ENCODE data around the gene DMWD.

DNA sequence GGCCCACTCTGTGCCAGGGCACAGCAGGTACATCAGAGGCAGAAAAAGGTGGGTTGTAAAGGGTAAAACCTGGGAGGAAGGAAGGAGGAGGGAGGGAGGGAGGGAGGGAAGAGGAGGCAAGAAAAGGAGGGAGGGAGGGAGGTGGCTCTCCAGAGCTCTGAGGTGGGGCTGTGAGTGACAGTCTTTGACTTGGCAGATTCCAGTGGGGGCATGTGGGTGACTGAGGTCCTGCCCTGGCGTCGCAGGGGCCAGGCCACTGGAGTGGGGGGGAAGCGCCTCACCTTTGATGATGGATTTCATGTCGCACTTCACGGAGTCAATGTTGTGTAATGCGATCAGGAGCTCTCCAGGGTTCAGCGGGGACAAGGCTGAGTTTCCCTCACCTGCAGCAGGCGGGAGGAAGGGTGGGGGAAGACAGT is 28.5 kb upstream of the DMWD start:
- TF ChIP-seq, protein P1, sequence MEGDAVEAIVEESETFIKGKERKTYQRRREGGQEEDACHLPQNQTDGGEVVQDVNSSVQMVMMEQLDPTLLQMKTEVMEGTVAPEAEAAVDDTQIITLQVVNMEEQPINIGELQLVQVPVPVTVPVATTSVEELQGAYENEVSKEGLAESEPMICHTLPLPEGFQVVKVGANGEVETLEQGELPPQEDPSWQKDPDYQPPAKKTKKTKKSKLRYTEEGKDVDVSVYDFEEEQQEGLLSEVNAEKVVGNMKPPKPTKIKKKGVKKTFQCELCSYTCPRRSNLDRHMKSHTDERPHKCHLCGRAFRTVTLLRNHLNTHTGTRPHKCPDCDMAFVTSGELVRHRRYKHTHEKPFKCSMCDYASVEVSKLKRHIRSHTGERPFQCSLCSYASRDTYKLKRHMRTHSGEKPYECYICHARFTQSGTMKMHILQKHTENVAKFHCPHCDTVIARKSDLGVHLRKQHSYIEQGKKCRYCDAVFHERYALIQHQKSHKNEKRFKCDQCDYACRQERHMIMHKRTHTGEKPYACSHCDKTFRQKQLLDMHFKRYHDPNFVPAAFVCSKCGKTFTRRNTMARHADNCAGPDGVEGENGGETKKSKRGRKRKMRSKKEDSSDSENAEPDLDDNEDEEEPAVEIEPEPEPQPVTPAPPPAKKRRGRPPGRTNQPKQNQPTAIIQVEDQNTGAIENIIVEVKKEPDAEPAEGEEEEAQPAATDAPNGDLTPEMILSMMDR (conservative IDR thresholded peaks at IDR 0.05) = no peak
- TF ChIP-seq ZFX (IDR thresholded peaks at IDR 0.05) = no peak

Data from C4-2B (cell line).